HCT116 (cell line): Measurements from ENCODE around the gene PDE6G. TPM values are rescaled to one million over a fixed set of nuclear protein-coding genes. Genes with fewer than 3 reads are reported as not detected.

Experiments used
- ATAC-seq: fragments of 200-7000 bp; cut with Tn5 transposase; 2 replicates; pipeline ENCODE4 v1.9.1; 2020; ENCODE audit warnings: mild to moderate bottlenecking, moderate library complexity
- BruUV-seq: library from RNA; stranded (reverse); fragments of 400-500 nt; replicated peaks from 2 replicates; lab custom pipeline; 2021; lab: Mats Ljungman, UMichigan
- CTCF ChIA-PET: fragments of 300-600 bp; sonication (Branson Sonifier 250); formaldehyde crosslinking; loops from one replicate; lab custom pipeline; 2021; ENCODE audit warnings: antibody characterized with exemption; lab: Charles Lee
- POLR2A ChIA-PET: fragments of 300-600, 350-600 bp; sonication (Branson Sonifier 250); formaldehyde crosslinking; loops from one replicate; lab custom pipeline; 2021; ENCODE audit warnings: antibody characterized with exemption; lab: Charles Lee
- RAD21 ChIA-PET, 2 experiments: fragments of 300-600 bp; sonication (Branson Sonifier 250); formaldehyde crosslinking; loops; one replicate each; lab custom pipeline; 2023; ENCODE audit warnings: low total read pairs in 2 of 2; ENCODE audit not compliant: uncharacterized antibody in 2 of 2, unreplicated experiment in 2 of 2, low non-redundant PET in 1 of 2; lab: Charles Lee
- DNase-seq: peaks from one replicate; pipeline ENCODE4 v3.0.0-alpha.2; 2010; ENCODE audit warnings: low read depth, low spot score
- H2AFZ ChIP-seq: fragments of 200-600 bp; shearing (Covaris generic), sonication (generic); 2 replicates; pipeline ENCODE4 v1.6.1; 2017; ENCODE audit warnings: low read depth, mixed run types, mixed read lengths, antibody characterized with exemption, low read length; ENCODE audit not compliant: poor library complexity, severe bottlenecking
- H3K27ac ChIP-seq: 2 replicates; pipeline ENCODE4 v1.5.1; 2012; ENCODE audit warnings: low read depth, low read length
- H3K27me3 ChIP-seq: fragments of 200-600 bp; sonication (generic); 2 replicates; pipeline ENCODE4 v1.6.1; 2016; ENCODE audit warnings: mixed run types, low read length, mixed read lengths; ENCODE audit not compliant: insufficient read depth
- H3K36me3 ChIP-seq, 2 experiments: fragments of 200-500 bp in 1 of 2; fragments of 200-600 bp in 1 of 2; sonication (Bioruptor generic) in 1 of 2; sonication (generic) in 1 of 2; 2 replicates each; pipeline versions ENCODE4 v1.5.1 to v1.6.1; 2014 to 2016; ENCODE audit warnings: low read length in 2 of 2, inconsistent platforms in 1 of 2, mixed read lengths in 1 of 2, mixed run types in 1 of 2; ENCODE audit not compliant: insufficient read depth in 2 of 2, control insufficient read depth in 1 of 2
- H3K4me1 ChIP-seq, 2 experiments: fragments of 200-600 bp in 1 of 2; sonication (generic) in 1 of 2; 2 replicates each; pipeline versions ENCODE4 v1.5.1 to v1.6.1; 2012 to 2017; ENCODE audit warnings: low read length in 2 of 2, inconsistent platforms in 1 of 2, mild to moderate bottlenecking in 1 of 2, mixed read lengths in 1 of 2, mixed run types in 1 of 2, moderate library complexity in 1 of 2; ENCODE audit not compliant: insufficient read depth in 2 of 2, control insufficient read depth in 1 of 2
- H3K4me2 ChIP-seq: fragments of 200-600 bp; sonication (generic); 2 replicates; pipeline ENCODE4 v1.6.1; 2017; ENCODE audit warnings: mixed run types, low read length, mixed read lengths
- H3K4me3 ChIP-seq, 2 experiments: fragments of 200-600 bp in 1 of 2; sonication (generic) in 1 of 2; replicated peaks in 1 of 2; 2 replicates each; pipeline ENCODE4 v1.5.1; 2011 to 2016; ENCODE audit warnings: low read length in 2 of 2, control low read depth in 1 of 2, low read depth in 1 of 2, mild to moderate bottlenecking in 1 of 2, mixed read lengths in 1 of 2, mixed run types in 1 of 2
- H3K79me2 ChIP-seq: fragments of 200-600 bp; sonication (generic); 2 replicates; pipeline ENCODE4 v1.6.1; 2017; ENCODE audit warnings: mild to moderate bottlenecking, mixed run types, low read length, moderate library complexity, mixed read lengths; ENCODE audit not compliant: insufficient read depth
- H3K9ac ChIP-seq: fragments of 200-600 bp; sonication (generic); 2 replicates; pipeline ENCODE4 v1.6.1; 2016; ENCODE audit warnings: low read length, mixed read lengths
- H3K9me2 ChIP-seq: fragments of 200-600 bp; sonication (generic), shearing (Covaris generic); 2 replicates; pipeline ENCODE4 v1.6.1; 2017; ENCODE audit warnings: mixed run types, mild to moderate bottlenecking, moderate library complexity; ENCODE audit not compliant: insufficient read depth
- H3K9me3 ChIP-seq, 2 experiments: fragments of 200-500 bp in 1 of 2; fragments of 200-600 bp in 1 of 2; sonication (Bioruptor generic) in 1 of 2; sonication (generic) in 1 of 2; 2 replicates each; pipeline ENCODE4 v1.6.1; 2014 to 2017; ENCODE audit warnings: low read length in 2 of 2, mixed read lengths in 2 of 2, inconsistent platforms in 1 of 2, low read depth in 1 of 2, mild to moderate bottlenecking in 1 of 2, mixed run types in 1 of 2, moderate library complexity in 1 of 2; ENCODE audit not compliant: control insufficient read depth in 1 of 2, insufficient read depth in 1 of 2
- H4K20me1 ChIP-seq: fragments of 200-600 bp; sonication (generic), shearing (Covaris generic); 2 replicates; pipeline ENCODE4 v1.6.1; 2017; ENCODE audit warnings: mixed run types, mild to moderate bottlenecking, moderate library complexity; ENCODE audit not compliant: insufficient read depth
- ATF3 ChIP-seq: IDR thresholded peaks from 2 replicates; pipeline ENCODE4 v1.6.1; 2012
- CEBPB ChIP-seq: IDR thresholded peaks from 2 replicates; pipeline ENCODE4 v1.6.1; 2012; ENCODE audit warnings: low read depth
- EGR1 ChIP-seq: IDR thresholded peaks from 2 replicates; pipeline ENCODE4 v1.6.1; 2012; ENCODE audit warnings: low read depth
- ELF1 ChIP-seq: IDR thresholded peaks from 2 replicates; pipeline ENCODE4 v1.6.1; 2012; ENCODE audit warnings: low read depth, borderline replicate concordance
- POLR2AphosphoS5 ChIP-seq: IDR thresholded peaks from 2 replicates; pipeline ENCODE4 v1.6.1; 2011; ENCODE audit warnings: mild to moderate bottlenecking, low read depth, low read length, moderate library complexity
- REST ChIP-seq: IDR thresholded peaks from 2 replicates; pipeline ENCODE4 v1.6.1; 2012; ENCODE audit warnings: low read depth
- SRF ChIP-seq: IDR thresholded peaks from 2 replicates; pipeline ENCODE4 v1.6.1; 2012; ENCODE audit warnings: low read depth
- TCF7L2 ChIP-seq: IDR thresholded peaks from 2 replicates; pipeline ENCODE4 v1.7.0; 2011; ENCODE audit warnings: borderline replicate concordance, inconsistent platforms; ENCODE audit not compliant: insufficient read depth, insufficient read length; ENCODE audit errors: extremely low read depth
- YY1 ChIP-seq: IDR thresholded peaks from 2 replicates; pipeline ENCODE4 v1.6.1; 2011; ENCODE audit warnings: low read length, low read depth, moderate library complexity, mild to moderate bottlenecking; ENCODE audit not compliant: insufficient replicate concordance; ENCODE audit errors: extremely low read depth
- ZBTB33 ChIP-seq: IDR thresholded peaks from 2 replicates; pipeline ENCODE4 v1.6.1; 2011; ENCODE audit warnings: mild to moderate bottlenecking, low read length, moderate library complexity; ENCODE audit not compliant: insufficient replicate concordance; ENCODE audit errors: extremely low read depth
- intact Hi-C: fragments of 100-400 bp; cut with micrococcal nuclease; formaldehyde crosslinking; loops from 2 replicates; pipeline ENCODE4 v1.10.0; 2022
- total RNA-seq: library from RNA; stranded (reverse); gene quantifications from one replicate; pipeline ENCODE4 v1.2.1, GENCODE V29; 2021; ENCODE audit not compliant: unreplicated experiment

The PDE6G gene
- total RNA-seq, 1 experiment from 2014 or later, result not detected

GRCh38 chr17:81648013-81648706 lies 8.2 kb downstream of the PDE6G start:
- H2AFZ ChIP-seq, result no peak overlapping the region
- ChIA-PET CTCF (no interaction called here), POLR2A (no interaction called here), RAD21 (no interaction called here)
- H3K9me2 ChIP-seq, result no peaks in the 10 kb centered on the region
- no peaks in the 10 kb centered on the region for H3K36me3 ChIP-seq
- H3K27ac ChIP-seq, result no peak overlapping the region
- H3K4me3 ChIP-seq, result no peak overlapping the region
- no peaks in the 10 kb centered on the region for H3K27me3 ChIP-seq
- no TSS peak for BruUV-seq
- H3K4me2 ChIP-seq, result no peak overlapping the region
- H3K9me3 ChIP-seq, result peaks cover 0 to 5% of the 10 kb centered on the region in 2 experiments; a peak in 1 of 4 replicates
- ATAC-seq (no peak), DNase-seq (no peak)
- intact Hi-C loops, result no loop called here
- TF ChIP-seq YY1 (no peak), POLR2AphosphoS5 (no peak), ELF1 (no peak), EGR1 (no peak), CEBPB (no peak), REST (no peak), TCF7L2 (no peak), SRF (no peak), ATF3 (no peak), ZBTB33 (no peak)
- no peaks in the 10 kb centered on the region for H3K79me2 ChIP-seq
- no peaks in the 10 kb centered on the region for H4K20me1 ChIP-seq
- peaks cover 7 to 17% of the 10 kb centered on the region in 2 experiments; a peak in 3 of 4 replicates for H3K4me1 ChIP-seq
- no peak overlapping the region for H3K9ac ChIP-seq
